IMR-90 (cell line): ENCODE results near the gene PREP. TPM values are rescaled to one million over a fixed set of nuclear protein-coding genes. Genes with fewer than 3 reads are reported as not detected.

Experiments used
- ATAC-seq: fragments of 200-7000 bp; cut with Tn5 transposase; 2 replicates; pipeline ENCODE4 v1.9.1; 2020; ENCODE audit warnings: low read depth, mild to moderate bottlenecking, moderate library complexity
- BruUV-seq: library from RNA; stranded (reverse); fragments of 400-500 nt; replicated peaks from 2 replicates; lab custom pipeline; 2021; lab: Mats Ljungman, UMichigan
- CTCF ChIA-PET: fragments of 300-600 bp; formaldehyde crosslinking; extraction: SDS; loops from one replicate; lab custom pipeline; 2021; ENCODE audit warnings: antibody characterized with exemption; lab: Yijun Ruan, JAX
- POLR2A ChIA-PET: fragments of 300-600 bp; sonication (Branson Sonifier 250); formaldehyde crosslinking; loops from one replicate; lab custom pipeline; 2022; ENCODE audit warnings: antibody characterized with exemption; ENCODE audit not compliant: unreplicated experiment; lab: Charles Lee
- DNase-seq: peaks from one replicate; pipeline ENCODE4 v3.0.0; 2013
- H2AFZ ChIP-seq: replicated peaks from 2 replicates; pipeline ENCODE3; 2013; ENCODE audit warnings: low read length, mild to moderate bottlenecking; ENCODE audit not compliant: poor library complexity
- H2AK5ac ChIP-seq: 2 replicates; pipeline ENCODE4 v1.6.1; 2013; ENCODE audit warnings: low read depth, low read length, inconsistent platforms
- H2AK9ac ChIP-seq: replicated peaks from 2 replicates; pipeline ENCODE3; 2013; ENCODE audit warnings: mild to moderate bottlenecking, low read depth, low read length, moderate library complexity; ENCODE audit not compliant: poor library complexity
- H2BK120ac ChIP-seq: 2 replicates; pipeline ENCODE4 v1.6.1; 2013; ENCODE audit warnings: low read depth, low read length, inconsistent platforms
- H2BK15ac ChIP-seq: 3 replicates; pipeline ENCODE4 v1.6.1; 2013; ENCODE audit warnings: low read depth, low read length, inconsistent platforms
- H2BK20ac ChIP-seq: 2 replicates; pipeline ENCODE4 v1.6.1; 2013; ENCODE audit warnings: low read depth, mild to moderate bottlenecking, inconsistent platforms, low read length, moderate library complexity
- H2BK5ac ChIP-seq: 2 replicates; pipeline ENCODE4 v1.6.1; 2013; ENCODE audit warnings: mild to moderate bottlenecking, low read depth, low read length, inconsistent platforms; ENCODE audit not compliant: poor library complexity, severe bottlenecking
- H3K14ac ChIP-seq: replicated peaks from 2 replicates; pipeline ENCODE4 v1.6.1; 2013; ENCODE audit warnings: low read depth, low read length, inconsistent platforms
- H3K18ac ChIP-seq: 2 replicates; pipeline ENCODE4 v1.6.1; 2013; ENCODE audit warnings: low read depth, low read length, control low read depth
- H3K23ac ChIP-seq: 2 replicates; pipeline ENCODE4 v1.6.1; 2013; ENCODE audit warnings: low read depth, low read length, inconsistent platforms
- H3K27ac ChIP-seq: 2 replicates; pipeline ENCODE4 v1.5.1; 2013; ENCODE audit warnings: mild to moderate bottlenecking, control low read depth, low read length; ENCODE audit not compliant: insufficient read depth
- H3K27me3 ChIP-seq: 2 replicates; pipeline ENCODE4 v1.6.1; 2013; ENCODE audit warnings: low read length; ENCODE audit not compliant: control insufficient read depth, insufficient read depth
- H3K36me3 ChIP-seq: 2 replicates; pipeline ENCODE4 v1.6.1; 2013; ENCODE audit warnings: low read length, mixed read lengths; ENCODE audit not compliant: control insufficient read depth, insufficient read depth
- H3K4ac ChIP-seq: 2 replicates; pipeline ENCODE4 v1.6.1; 2013; ENCODE audit warnings: low read depth, low read length, inconsistent platforms
- H3K4me1 ChIP-seq: 2 replicates; pipeline ENCODE4 v1.6.1; 2013; ENCODE audit warnings: low read length, mixed read lengths; ENCODE audit not compliant: control insufficient read depth, insufficient read depth
- H3K4me2 ChIP-seq: 2 replicates; pipeline ENCODE4 v1.6.1; 2013; ENCODE audit warnings: low read depth, mild to moderate bottlenecking, control low read depth, low read length, moderate library complexity
- H3K4me3 ChIP-seq: 2 replicates; pipeline ENCODE4 v1.5.1; 2013; ENCODE audit warnings: low read depth, mild to moderate bottlenecking, control low read depth, low read length, moderate library complexity; ENCODE audit not compliant: insufficient read depth
- H3K56ac ChIP-seq: 2 replicates; pipeline ENCODE4 v1.6.1; 2013; ENCODE audit warnings: low read length, inconsistent platforms; ENCODE audit not compliant: insufficient read depth; ENCODE audit errors: extremely low read depth
- H3K79me1 ChIP-seq, 2 experiments: 2 replicates each; pipeline ENCODE4 v1.6.1; 2013; ENCODE audit warnings: low read length in 2 of 2, inconsistent platforms in 1 of 2, low read depth in 1 of 2
- H3K9ac ChIP-seq: 2 replicates; pipeline ENCODE4 v1.6.1; 2013; ENCODE audit warnings: low read depth, low read length, control low read depth
- H3K9me1 ChIP-seq: 2 replicates; pipeline ENCODE4 v1.6.1; 2013; ENCODE audit warnings: low read length, inconsistent platforms; ENCODE audit not compliant: insufficient read depth
- H3K9me3 ChIP-seq: 2 replicates; pipeline ENCODE4 v1.6.1; 2013; ENCODE audit warnings: low read length; ENCODE audit not compliant: control insufficient read depth, insufficient read depth
- H4K20me1 ChIP-seq: 2 replicates; pipeline ENCODE4 v1.6.1; 2013; ENCODE audit warnings: low read length, inconsistent platforms; ENCODE audit not compliant: insufficient read depth
- H4K5ac ChIP-seq: 2 replicates; pipeline ENCODE4 v1.6.1; 2013; ENCODE audit warnings: mild to moderate bottlenecking, low read depth, low read length, control low read depth
- H4K8ac ChIP-seq, 2 experiments: 2 replicates each; pipeline ENCODE4 v1.6.1; 2013; ENCODE audit warnings: low read depth in 2 of 2, low read length in 2 of 2, control low read depth in 1 of 2, inconsistent platforms in 1 of 2
- H4K91ac ChIP-seq: 2 replicates; pipeline ENCODE4 v1.6.1; 2013; ENCODE audit warnings: low read depth, low read length, inconsistent platforms; ENCODE audit not compliant: insufficient read depth
- BHLHE40 ChIP-seq: fragments of 150-350 bp; IDR thresholded peaks from 2 replicates; pipeline ENCODE4 v1.6.1; 2016; ENCODE audit warnings: mild to moderate bottlenecking, low read depth, low read length
- CEBPB ChIP-seq: IDR thresholded peaks from 2 replicates; pipeline ENCODE4 v1.6.1; 2012; ENCODE audit warnings: low read depth, low read length, improper control_type of control experiment
- CTCF ChIP-seq: conservative IDR thresholded peaks from 2 replicates; pipeline ENCODE4 v1.5.1; 2012; ENCODE audit warnings: mild to moderate bottlenecking, low read depth, low read length, improper control_type of control experiment
- ELK1 ChIP-seq: fragments of 150-350 bp; IDR thresholded peaks from 2 replicates; pipeline ENCODE4 v1.6.1; 2016; ENCODE audit warnings: low read depth, mild to moderate bottlenecking, low read length, moderate library complexity, borderline replicate concordance
- FOS ChIP-seq: fragments of 150-350 bp; IDR thresholded peaks from 2 replicates; pipeline ENCODE4 v1.6.1; 2016; ENCODE audit warnings: low read depth, low read length
- MAFK ChIP-seq: IDR thresholded peaks from 2 replicates; pipeline ENCODE4 v1.6.1; 2012; ENCODE audit warnings: low read depth, low read length, improper control_type of control experiment
- MAZ ChIP-seq: IDR thresholded peaks from 2 replicates; pipeline ENCODE4 v1.6.1; 2012; ENCODE audit warnings: low read depth, mild to moderate bottlenecking, low read length, improper control_type of control experiment, moderate library complexity, borderline replicate concordance
- MXI1 ChIP-seq: IDR thresholded peaks from 2 replicates; pipeline ENCODE4 v1.6.1; 2012; ENCODE audit warnings: low read depth, mild to moderate bottlenecking, low read length, moderate library complexity, borderline replicate concordance
- POLR2A ChIP-seq: IDR thresholded peaks from 2 replicates; pipeline ENCODE4 v1.6.1; 2012; ENCODE audit warnings: mild to moderate bottlenecking, low read depth, low read length
- RAD21 ChIP-seq: IDR thresholded peaks from 2 replicates; pipeline ENCODE4 v1.6.1; 2012; ENCODE audit warnings: low read length, improper control_type of control experiment
- RCOR1 ChIP-seq: IDR thresholded peaks from 2 replicates; pipeline ENCODE4 v1.6.1; 2012; ENCODE audit warnings: mild to moderate bottlenecking, low read length, improper control_type of control experiment; ENCODE audit not compliant: insufficient replicate concordance
- RFX5 ChIP-seq: IDR thresholded peaks from 2 replicates; pipeline ENCODE4 v1.8.0; 2012; ENCODE audit warnings: low read depth, mild to moderate bottlenecking, low read length, moderate library complexity
- SMC3 ChIP-seq: fragments of 150-350 bp; IDR thresholded peaks from 2 replicates; pipeline ENCODE4 v1.6.1; 2016; ENCODE audit warnings: low read depth, mild to moderate bottlenecking, antibody characterized with exemption, low read length, moderate library complexity
- USF2 ChIP-seq: fragments of 150-350 bp; IDR thresholded peaks from 2 replicates; pipeline ENCODE4 v1.6.1; 2017; ENCODE audit warnings: mild to moderate bottlenecking, antibody characterized with exemption, low read length, low read depth
- WGBS, 2 experiments: methylation state at CpG; one replicate each; pipeline versions ENCODE4 v1.1.5 to v1.1.7; 2013; ENCODE audit warnings: missing lambda C conversion rate in 2 of 2; ENCODE audit not compliant: insufficient read length in 1 of 2; ENCODE audit errors: extremely low coverage in 2 of 2; 5-methylcytosine and 5-hydroxymethylcytosine counted together
- dilution Hi-C: fragments of 300-500 bp; cut with HindIII; formaldehyde crosslinking; loops from one replicate; pipeline ENCODE4 v1.14.3; 2018; ENCODE audit warnings: low sequenced_read_pairs; ENCODE audit not compliant: unreplicated experiment
- in situ Hi-C: fragments of 300-500 bp; cut with MboI; formaldehyde crosslinking; loops from 3 replicates; pipeline ENCODE4 v1.14.3; 2019; ENCODE audit warnings: low sequenced_read_pairs, inconsistent platforms, mixed read lengths
- intact Hi-C: fragments of 100-400 bp; cut with micrococcal nuclease; formaldehyde crosslinking; loops from 2 replicates; pipeline ENCODE4 v1.10.0; 2022
- polyA plus RNA-seq, 3 experiments: library from polyadenylated mRNA; depleted of rRNA; stranded (reverse); fragments of >200 nt; gene quantifications; 2 replicates each; pipeline ENCODE4 v1.2.3, GENCODE V29; 2012; ENCODE audit warnings: low replicate concordance in 1 of 3
- total RNA-seq: library from RNA; depleted of rRNA; stranded (reverse); fragments of >200 nt; gene quantifications from 2 replicates; pipeline ENCODE4 v1.2.3, GENCODE V29; 2012

PREP gene
- total and polyA plus RNA-seq, 2 of the 4 experiments (the other 2 are of a cell fraction): 21.0 to 25.7 TPM

- no peak overlapping the region for H3K14ac ChIP-seq
- no peak overlapping the region for H3K4me3 ChIP-seq
- dilution Hi-C loops: no loop called here
- H3K23ac ChIP-seq: no peak overlapping the region
- H2BK120ac ChIP-seq: no peak overlapping the region
- H3K4me1 ChIP-seq: no peaks in the 10 kb centered on the region
- H4K8ac ChIP-seq: no peak overlapping the region
- H3K9me1 ChIP-seq: peaks cover 6% of the 10 kb centered on the region; the same call in 1 of the 2 replicates
- no peak overlapping the region for H2AK9ac ChIP-seq
- H3K27me3 ChIP-seq: no peaks in the 10 kb centered on the region
- no peak overlapping the region for H3K9ac ChIP-seq
- H4K91ac ChIP-seq: no peak overlapping the region
- H2AK5ac ChIP-seq: no peak overlapping the region
- in situ Hi-C loops: no loop called here
- peaks cover 18 to 46% of the 10 kb centered on the region in 2 experiments for H3K79me1 ChIP-seq
- no peak overlapping the region for H3K18ac ChIP-seq
- ChIA-PET CTCF (interaction anchor here (0.6 kb wide), 1 partner anchor 792 kb away, joined by 4 read pairs; no protein-coding TSS in a partner anchor), POLR2A (no interaction called here)
- intact Hi-C loops: no loop called here
- H2BK5ac ChIP-seq: no peak overlapping the region
- H3K27ac ChIP-seq: no peak overlapping the region
- no peaks in the 10 kb centered on the region for H3K9me3 ChIP-seq
- no peak overlapping the region for H4K5ac ChIP-seq
- no peak overlapping the region for H3K4me2 ChIP-seq
- no CpG with 5 or more reads among the region's 6 CpGs for WGBS, 2 experiments
- no peak overlapping the region for H3K56ac ChIP-seq
- H4K20me1 ChIP-seq: peaks cover 8% of the 10 kb centered on the region; the same call in 1 of the 2 replicates
- H3K36me3 ChIP-seq: peaks cover 10% of the 10 kb centered on the region
- H2BK15ac ChIP-seq: no peak overlapping the region
- DNase-seq (no peak), ATAC-seq (no peak)
- H2BK20ac ChIP-seq: no peak overlapping the region
- H2AFZ ChIP-seq: no peak overlapping the region
- no TSS peak for BruUV-seq
- TF ChIP-seq RFX5: no peak
- TF ChIP-seq MXI1: no peak
- no peak for TF ChIP-seq BHLHE40
- no peak for TF ChIP-seq RCOR1
- TF ChIP-seq RAD21: no peak
- TF ChIP-seq SMC3: no peak
- no peak for TF ChIP-seq POLR2A
- TF ChIP-seq CEBPB: no peak
- no peak for TF ChIP-seq FOS
- TF ChIP-seq ELK1: no peak
- no peak for TF ChIP-seq MAZ
- no peak for TF ChIP-seq USF2
- no peak for TF ChIP-seq CTCF
- TF ChIP-seq MAFK: no peak
- H3K4ac ChIP-seq: no peak overlapping the region
Observed at GRCh38 chr6:105388392-105388791, 14.5 kb downstream of the PREP start.
